ENCODE data around the gene MYLK. TPM values are rescaled to one million over a fixed set of nuclear protein-coding genes. Genes with fewer than 3 reads are reported as not detected.

The MYLK gene
- total RNA-seq, 1 donor from 2014 or later = 0.26 TPM

DNA sequence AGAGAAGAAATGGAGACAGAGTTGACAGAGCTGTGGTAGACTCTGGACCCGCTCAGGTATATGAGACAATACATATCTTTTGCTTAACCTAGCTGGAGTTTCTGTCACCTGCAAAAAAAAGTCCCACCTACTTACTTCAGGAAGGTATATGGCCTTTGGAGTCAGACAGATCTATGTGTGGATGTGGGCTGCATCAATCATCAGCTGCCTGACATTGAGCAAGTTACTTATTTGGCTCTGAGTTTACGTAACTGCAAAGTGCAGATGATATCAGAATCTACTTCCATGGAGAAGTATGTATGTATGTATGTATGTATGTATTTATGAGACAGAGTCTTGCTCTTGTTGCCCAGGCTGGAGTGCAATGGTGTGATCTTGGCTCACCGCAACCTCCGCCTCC, 124.3 kb downstream of the MYLK start:
- H3K27me3 Mint-ChIP-seq = peaks cover 25% of the 10 kb centered on the region
- no peaks in the 10 kb centered on the region for H3K36me3 Mint-ChIP-seq (ENCODE audit: low read depth)
- H3K4me3 Mint-ChIP-seq = no peak overlapping the region
- no peaks in the 10 kb centered on the region for H3K9me3 Mint-ChIP-seq
- no peak for DNase-seq
- H3K4me1 Mint-ChIP-seq = peaks cover 4% of the 10 kb centered on the region
- intact Hi-C loops (cut with micrococcal nuclease) = no loop called here
- no peak overlapping the region for H3K27ac Mint-ChIP-seq

DNA sequence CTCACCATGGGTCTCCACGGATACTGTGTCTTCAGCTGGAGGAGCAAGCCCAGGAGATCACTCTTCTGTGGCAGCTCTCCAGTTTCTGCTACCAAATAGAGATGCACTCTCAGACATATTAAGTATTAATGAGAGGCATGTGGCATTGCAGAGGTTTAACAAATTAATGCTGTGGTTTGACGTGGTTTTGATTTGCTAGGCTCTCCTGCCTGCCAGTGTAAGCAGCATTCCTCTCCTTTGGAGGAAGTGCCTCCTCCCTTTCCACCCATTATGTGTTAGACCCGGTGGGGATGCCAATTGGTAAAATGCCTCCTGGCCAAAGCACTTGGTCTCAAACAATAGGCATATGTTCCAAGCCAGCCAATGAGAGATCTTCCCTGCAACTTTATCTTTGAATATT, 124.8 kb downstream of the MYLK start:
- Mint-ChIP-seq H3K4me3 (no peak overlapping the region), H3K36me3 (ENCODE audit: low read depth) (no peaks in the 10 kb centered on the region), H3K27ac (no peak overlapping the region), H3K9me3 (no peaks in the 10 kb centered on the region), H3K27me3 (peaks cover 23% of the 10 kb centered on the region), H3K4me1 (peaks cover 4% of the 10 kb centered on the region)
- no peak for DNase-seq
- intact Hi-C loops (cut with micrococcal nuclease) = no loop called here

DNA sequence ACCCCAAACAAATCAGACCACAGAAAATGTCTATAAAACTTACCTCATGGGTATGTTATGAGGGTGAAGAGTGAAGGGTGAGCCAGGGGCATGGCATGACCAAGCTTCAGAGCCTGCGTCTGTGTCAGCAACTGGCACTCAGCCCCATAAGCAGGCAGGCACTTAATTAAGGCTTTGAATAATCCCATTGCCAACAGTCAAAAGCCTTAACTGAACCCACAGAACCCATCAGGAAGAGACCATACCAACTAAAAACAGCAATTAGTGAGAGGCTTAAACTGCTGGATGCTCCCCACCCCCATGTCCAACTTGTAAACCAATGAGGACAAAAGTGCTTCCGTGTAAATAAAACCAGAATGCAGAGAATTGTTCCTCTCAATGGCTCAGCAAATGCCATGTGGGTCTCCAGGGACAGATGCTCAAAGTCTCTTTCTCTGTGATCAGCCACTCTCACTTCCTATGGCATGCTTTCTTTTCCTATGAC, 126.0 kb downstream of the MYLK start:
- no peaks in the 10 kb centered on the region for H3K9me3 Mint-ChIP-seq
- no peak overlapping the region for H3K4me3 Mint-ChIP-seq
- peaks cover 4% of the 10 kb centered on the region for H3K4me1 Mint-ChIP-seq
- intact Hi-C loops (cut with micrococcal nuclease) = no loop called here
- no peak for DNase-seq
- H3K27ac Mint-ChIP-seq = no peak overlapping the region
- H3K27me3 Mint-ChIP-seq = peaks cover 19% of the 10 kb centered on the region
- H3K36me3 Mint-ChIP-seq (ENCODE audit: low read depth) = no peaks in the 10 kb centered on the region

DNA sequence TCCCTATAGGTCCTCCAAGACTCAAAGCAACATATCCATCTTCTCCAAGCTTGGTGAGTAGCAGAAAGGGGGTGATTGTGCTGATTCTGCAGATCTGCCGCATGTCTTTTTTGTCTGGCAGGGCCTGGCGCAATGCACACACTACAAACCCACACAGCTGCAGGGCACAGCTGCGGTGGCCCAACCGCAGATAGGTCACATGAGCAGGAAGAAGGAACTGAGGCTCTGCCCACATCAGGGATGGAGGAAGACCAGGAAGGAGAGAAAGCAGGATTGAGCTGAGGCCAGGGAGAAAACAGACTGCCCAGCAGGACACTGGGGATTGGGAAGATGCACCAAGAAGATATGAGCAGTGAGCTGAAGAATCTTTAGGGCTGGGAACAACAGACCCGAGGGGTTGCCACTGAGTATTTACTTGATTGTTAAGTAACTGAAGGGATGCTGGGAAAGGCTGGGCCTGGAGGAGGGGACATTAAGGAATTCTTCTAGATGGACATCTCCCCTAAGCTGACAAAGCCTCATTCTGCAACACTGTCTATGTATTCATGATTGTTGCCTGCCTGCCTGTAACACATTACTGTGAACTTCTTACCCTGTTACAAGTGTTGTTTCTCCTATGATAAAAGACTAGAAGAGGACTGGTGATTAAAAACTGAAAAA, 126.7 kb downstream of the MYLK start:
- H3K9me3 Mint-ChIP-seq = no peaks in the 10 kb centered on the region
- H3K27me3 Mint-ChIP-seq = peaks cover 19% of the 10 kb centered on the region
- H3K4me1 Mint-ChIP-seq = peaks cover 4% of the 10 kb centered on the region
- no peaks in the 10 kb centered on the region for H3K36me3 Mint-ChIP-seq (ENCODE audit: low read depth)
- no peak for DNase-seq
- intact Hi-C loops (cut with micrococcal nuclease) = no loop called here
- H3K4me3 Mint-ChIP-seq = no peak overlapping the region
- H3K27ac Mint-ChIP-seq = no peak overlapping the region

DNA sequence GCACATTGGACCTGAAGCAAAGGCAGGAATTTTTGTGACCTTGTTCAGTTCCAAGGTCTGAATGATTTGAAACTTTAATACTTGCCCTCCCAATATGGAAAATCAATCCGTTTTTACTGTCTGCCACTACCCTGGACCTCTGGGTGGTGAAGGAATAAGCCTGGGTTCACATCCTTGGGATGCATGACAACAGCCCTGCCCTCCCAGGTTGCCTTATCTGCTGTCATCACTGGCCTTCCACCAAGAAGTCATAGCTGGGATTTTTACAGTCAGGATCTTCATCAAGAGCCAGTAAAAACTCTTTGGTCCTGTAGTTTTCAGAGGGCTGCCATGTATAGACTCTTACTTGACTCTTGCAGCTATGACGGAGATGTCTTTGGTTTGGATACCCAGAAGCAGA, 128.6 kb downstream of the MYLK start:
- DNase-seq = no peak
- intact Hi-C loops (cut with micrococcal nuclease) = no loop called here
- Mint-ChIP-seq H3K4me3 (no peak overlapping the region), H3K27me3 (peaks cover 19% of the 10 kb centered on the region), H3K27ac (no peak overlapping the region), H3K9me3 (no peaks in the 10 kb centered on the region), H3K4me1 (peaks cover 4% of the 10 kb centered on the region), H3K36me3 (ENCODE audit: low read depth) (no peaks in the 10 kb centered on the region)

DNA sequence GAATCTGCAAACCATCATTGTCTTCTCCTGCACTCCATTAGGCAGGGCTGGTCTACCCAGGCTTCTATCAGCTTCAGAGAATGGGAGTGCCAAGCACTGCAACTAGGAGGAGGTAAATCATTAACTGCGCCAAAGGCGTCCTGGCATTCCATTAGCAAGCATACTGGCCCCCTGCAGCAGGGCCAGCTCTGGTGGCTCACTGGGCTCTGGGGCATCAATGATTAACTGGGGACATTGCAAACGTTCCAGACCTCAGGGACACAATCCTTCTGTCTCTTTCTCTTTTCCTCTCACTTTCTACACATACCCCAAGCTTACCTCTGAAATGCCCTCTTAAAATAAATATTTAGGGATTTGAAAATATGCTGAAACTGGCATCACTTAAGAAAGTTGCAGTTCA, 129.0 kb downstream of the MYLK start:
- DNase-seq = no peak
- Mint-ChIP-seq H3K36me3 (ENCODE audit: low read depth) (no peaks in the 10 kb centered on the region), H3K4me3 (no peak overlapping the region), H3K27ac (no peak overlapping the region), H3K27me3 (peaks cover 20% of the 10 kb centered on the region), H3K4me1 (peaks cover 4% of the 10 kb centered on the region), H3K9me3 (no peaks in the 10 kb centered on the region)
- intact Hi-C loops (cut with micrococcal nuclease) = no loop called here

DNA sequence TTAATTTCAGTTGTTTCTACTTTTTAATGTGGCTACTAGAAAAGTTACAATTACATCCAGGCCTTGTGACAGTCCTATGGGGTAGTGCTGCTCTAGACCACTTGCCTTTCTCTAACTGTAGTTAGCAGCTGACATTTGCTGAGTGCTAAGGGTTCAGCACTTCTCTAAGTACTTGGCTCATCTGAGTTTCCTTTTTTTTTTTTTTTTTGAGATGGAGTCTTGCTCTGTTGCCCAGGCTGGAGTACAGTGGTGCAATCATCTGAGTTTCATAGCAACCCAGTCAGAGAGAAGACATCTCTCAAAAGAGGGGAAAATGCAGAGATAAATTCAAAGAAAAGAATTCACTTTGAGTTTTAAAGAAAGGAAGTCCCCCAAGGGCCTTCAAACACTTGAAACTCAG, 130.8 kb downstream of the MYLK start:
- peaks cover 4% of the 10 kb centered on the region for H3K4me1 Mint-ChIP-seq
- H3K27ac Mint-ChIP-seq = no peak overlapping the region
- intact Hi-C loops (cut with micrococcal nuclease) = no loop called here
- no peaks in the 10 kb centered on the region for H3K9me3 Mint-ChIP-seq
- no peak overlapping the region for H3K4me3 Mint-ChIP-seq
- no peak for DNase-seq
- H3K27me3 Mint-ChIP-seq = peaks cover 11% of the 10 kb centered on the region
- no peaks in the 10 kb centered on the region for H3K36me3 Mint-ChIP-seq (ENCODE audit: low read depth)

DNA sequence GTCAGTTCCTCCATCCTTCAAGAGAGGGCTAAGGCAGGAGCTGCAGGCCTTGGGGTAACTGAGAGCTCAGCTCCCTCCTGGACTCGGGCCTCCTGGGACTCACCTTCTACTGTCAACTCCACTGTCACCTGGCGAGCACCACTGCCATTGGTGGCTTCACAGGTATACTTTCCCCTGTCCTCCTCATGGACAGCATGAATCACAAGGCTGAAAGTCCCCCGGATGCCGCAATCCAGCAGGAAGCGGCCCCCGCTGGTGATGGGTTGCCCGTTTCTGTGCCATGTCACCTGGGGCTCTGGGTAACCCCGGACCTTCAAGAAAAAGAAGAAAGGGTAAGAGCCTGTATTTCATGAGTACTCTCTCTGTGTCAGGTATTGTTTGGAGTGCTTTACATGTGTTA, 131.9 kb downstream of the MYLK start:
- Mint-ChIP-seq H3K36me3 (ENCODE audit: low read depth) (no peaks in the 10 kb centered on the region), H3K9me3 (no peaks in the 10 kb centered on the region), H3K27ac (no peak overlapping the region), H3K27me3 (peaks cover 5% of the 10 kb centered on the region), H3K4me1 (peaks cover 1% of the 10 kb centered on the region), H3K4me3 (no peak overlapping the region)
- no peak for DNase-seq
- intact Hi-C loops (cut with micrococcal nuclease) = no loop called here

DNA sequence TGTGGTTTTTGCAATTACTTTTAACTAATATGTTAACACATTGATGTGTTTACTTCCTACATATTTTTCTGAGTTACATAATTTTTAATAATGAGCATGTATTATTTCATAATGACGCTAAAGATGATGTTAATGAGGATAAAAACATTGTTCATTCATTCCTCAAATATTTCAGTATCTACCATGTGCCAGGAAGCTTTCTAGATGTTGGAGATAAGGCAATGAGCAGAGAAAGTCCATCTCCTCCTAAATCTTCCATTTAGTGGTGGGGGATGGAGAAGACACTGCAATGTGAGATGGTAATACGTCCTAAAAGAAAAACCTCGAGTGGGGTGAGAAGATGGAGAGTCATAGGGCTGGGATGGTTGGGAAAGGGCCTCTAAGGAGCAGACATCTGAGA, 132.7 kb downstream of the MYLK start:
- Mint-ChIP-seq H3K4me3 (no peak overlapping the region), H3K9me3 (no peaks in the 10 kb centered on the region), H3K4me1 (no peaks in the 10 kb centered on the region), H3K27ac (no peak overlapping the region), H3K36me3 (ENCODE audit: low read depth) (no peaks in the 10 kb centered on the region), H3K27me3 (peaks cover 2% of the 10 kb centered on the region)
- DNase-seq = no peak
- intact Hi-C loops (cut with micrococcal nuclease) = no loop called here

DNA sequence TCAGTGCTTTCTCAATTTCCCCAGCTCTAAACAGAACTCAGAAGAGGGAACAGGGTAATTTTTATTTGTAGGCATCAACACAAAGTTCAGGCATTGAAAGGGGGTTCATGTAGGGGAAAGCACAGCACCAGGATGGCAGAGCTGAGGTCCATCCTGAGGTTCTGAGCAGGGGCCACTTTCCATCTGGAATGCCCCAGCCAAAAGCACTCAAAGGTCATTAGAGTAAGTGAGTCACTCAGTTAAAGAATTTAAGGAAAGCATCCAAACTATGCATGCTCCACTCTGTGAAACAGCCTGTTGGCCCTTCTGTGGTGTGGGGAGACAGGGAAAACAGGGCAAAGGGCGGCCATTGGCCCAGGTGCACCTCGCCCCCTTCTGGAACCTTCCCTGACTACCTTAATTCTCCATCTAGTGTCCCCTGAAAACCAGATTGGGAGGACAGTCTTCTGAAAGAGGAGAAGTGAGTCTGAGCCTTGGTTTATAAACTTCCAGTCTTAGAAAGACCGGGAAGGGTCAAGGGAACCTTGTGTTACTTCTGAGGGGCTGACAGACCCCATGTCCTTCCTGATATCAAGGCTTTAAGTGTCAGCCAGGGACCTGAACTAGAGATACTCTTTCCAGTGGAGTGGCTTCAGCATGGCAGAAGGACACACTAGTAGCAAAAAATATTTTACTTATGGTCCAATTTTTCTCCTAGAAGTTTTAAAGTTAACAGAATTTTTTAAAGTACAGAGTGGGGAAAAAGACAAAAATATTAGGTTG, 133.3 kb downstream of the MYLK start:
- Mint-ChIP-seq H3K36me3 (ENCODE audit: low read depth) (no peaks in the 10 kb centered on the region), H3K27ac (no peak overlapping the region), H3K4me3 (no peak overlapping the region), H3K9me3 (no peaks in the 10 kb centered on the region), H3K4me1 (no peaks in the 10 kb centered on the region), H3K27me3 (peaks cover 2% of the 10 kb centered on the region)
- intact Hi-C loops (cut with micrococcal nuclease) = no loop called here
- no peak for DNase-seq

DNA sequence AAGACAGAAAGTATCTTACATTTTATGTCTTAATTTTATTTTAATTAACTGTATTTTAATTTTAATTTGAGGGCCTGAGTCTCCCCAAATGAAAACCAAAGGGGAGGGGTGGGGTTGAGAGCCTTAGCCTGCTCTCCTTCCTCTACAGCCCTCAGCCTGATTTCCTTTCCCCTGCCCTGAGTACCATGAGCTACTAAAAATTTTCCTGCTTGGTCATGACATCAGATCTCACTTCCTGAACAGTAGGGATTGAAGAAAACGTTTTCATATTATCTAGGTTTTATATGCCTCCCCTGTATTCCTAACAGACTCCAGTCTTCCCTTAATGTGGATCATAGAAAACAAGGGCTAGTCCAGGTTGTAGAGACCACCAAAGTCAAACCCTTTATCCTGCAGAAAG, 133.9 kb downstream of the MYLK start:
- peaks cover 2% of the 10 kb centered on the region for H3K27me3 Mint-ChIP-seq
- no peak for DNase-seq
- no peak overlapping the region for H3K4me3 Mint-ChIP-seq
- no peaks in the 10 kb centered on the region for H3K9me3 Mint-ChIP-seq
- H3K36me3 Mint-ChIP-seq (ENCODE audit: low read depth) = no peaks in the 10 kb centered on the region
- no peak overlapping the region for H3K27ac Mint-ChIP-seq
- H3K4me1 Mint-ChIP-seq = no peaks in the 10 kb centered on the region
- intact Hi-C loops (cut with micrococcal nuclease) = no loop called here

DNA sequence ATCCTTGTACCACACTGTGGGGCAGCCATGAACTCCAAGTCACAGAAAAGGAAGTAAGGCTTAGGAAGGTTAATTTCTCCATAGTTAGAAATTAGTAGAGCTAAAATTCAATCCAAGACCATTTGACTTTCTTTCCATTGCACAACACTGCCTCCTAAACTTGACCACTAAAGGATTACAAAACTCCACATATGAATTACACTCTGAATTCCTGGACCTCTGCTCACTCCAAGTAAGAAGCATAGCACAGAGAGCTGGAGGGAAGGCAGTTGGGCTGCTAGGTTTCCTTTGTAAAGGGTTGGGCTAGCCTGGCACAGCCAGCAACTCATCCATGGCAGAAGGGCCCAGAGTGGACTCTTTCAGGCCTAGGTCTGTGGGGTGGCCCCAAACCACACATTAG, 134.4 kb downstream of the MYLK start:
- peaks cover 5% of the 10 kb centered on the region for H3K27me3 Mint-ChIP-seq
- H3K4me3 Mint-ChIP-seq = no peak overlapping the region
- H3K27ac Mint-ChIP-seq = no peak overlapping the region
- no peaks in the 10 kb centered on the region for H3K4me1 Mint-ChIP-seq
- H3K9me3 Mint-ChIP-seq = no peaks in the 10 kb centered on the region
- intact Hi-C loops (cut with micrococcal nuclease) = no loop called here
- H3K36me3 Mint-ChIP-seq (ENCODE audit: low read depth) = no peaks in the 10 kb centered on the region
- no peak for DNase-seq

DNA sequence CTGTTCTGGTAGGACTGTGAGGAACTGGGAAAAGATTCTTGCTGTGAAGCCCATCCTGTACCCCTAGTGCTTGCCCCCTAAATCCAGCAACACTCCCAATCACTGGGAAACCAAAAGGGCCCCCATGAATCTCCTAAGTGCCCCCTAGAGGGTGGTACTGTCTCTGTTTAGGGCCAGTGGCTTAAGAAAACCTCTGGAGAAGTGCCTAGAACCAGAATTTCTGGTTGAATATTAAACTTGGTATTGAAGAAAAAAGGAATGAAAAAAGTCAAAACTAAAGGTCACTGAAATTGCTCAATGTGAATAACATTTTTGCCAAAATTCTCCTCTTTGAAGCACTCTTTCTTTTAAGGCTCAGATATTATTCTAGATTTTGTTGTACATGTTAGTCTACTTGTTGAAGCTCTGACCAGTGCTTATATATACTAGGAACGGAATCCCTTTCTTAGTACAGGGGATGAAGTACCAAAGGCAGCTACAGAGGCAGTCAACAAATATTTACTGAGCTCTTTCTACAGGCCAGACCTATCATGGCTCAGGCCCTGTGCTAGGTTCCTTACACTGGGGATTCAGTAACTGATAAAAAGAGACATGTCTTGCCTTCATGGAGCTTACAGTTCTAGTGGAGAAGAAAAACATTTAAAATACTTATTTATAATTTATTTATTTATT, 138.8 kb downstream of the MYLK start:
- Mint-ChIP-seq H3K27me3 (peaks cover 12% of the 10 kb centered on the region), H3K4me1 (no peaks in the 10 kb centered on the region), H3K36me3 (ENCODE audit: low read depth) (no peaks in the 10 kb centered on the region), H3K27ac (no peak overlapping the region), H3K4me3 (no peak overlapping the region), H3K9me3 (no peaks in the 10 kb centered on the region)
- intact Hi-C loops (cut with micrococcal nuclease) = no loop called here
- no peak for DNase-seq

DNA sequence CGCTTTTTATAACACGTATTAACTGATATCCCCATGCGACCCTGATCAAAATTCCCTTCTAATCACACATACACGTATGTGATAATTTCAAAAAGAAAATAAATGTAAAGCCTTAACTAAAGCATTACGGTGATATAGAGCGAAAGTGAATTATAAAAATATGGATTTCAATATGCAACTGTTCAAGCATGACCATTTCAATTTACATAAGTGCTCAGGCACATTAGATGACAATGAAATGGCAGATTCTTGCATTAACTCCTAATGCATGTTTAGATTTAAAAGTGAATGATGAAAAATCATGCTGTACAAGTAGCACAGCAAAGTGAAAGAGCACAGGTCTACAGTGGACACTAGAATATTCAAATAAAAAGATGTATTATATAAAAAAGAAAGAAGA, 140.1 kb downstream of the MYLK start:
- Mint-ChIP-seq H3K4me1 (no peaks in the 10 kb centered on the region), H3K36me3 (ENCODE audit: low read depth) (no peaks in the 10 kb centered on the region), H3K4me3 (no peak overlapping the region), H3K27ac (no peak overlapping the region), H3K9me3 (no peaks in the 10 kb centered on the region), H3K27me3 (peaks cover 14% of the 10 kb centered on the region)
- intact Hi-C loops (cut with micrococcal nuclease) = no loop called here
- DNase-seq = no peak

Data from activated CD4-positive, alpha-beta T cell treated with anti-CD3 and anti-CD28 coated beads, Interleukin-2, amount 10 ng/mL, durations not matched to agents 24 days and 14 days (primary cell).